Measurements from ENCODE around the gene GFRAL.
"Not testable (repeated sequence)": the region's sequence is repeated elsewhere in the genome, so short reads cannot be mapped to it uniquely, and the experiment has no call there.

GFRAL gene, protein sequence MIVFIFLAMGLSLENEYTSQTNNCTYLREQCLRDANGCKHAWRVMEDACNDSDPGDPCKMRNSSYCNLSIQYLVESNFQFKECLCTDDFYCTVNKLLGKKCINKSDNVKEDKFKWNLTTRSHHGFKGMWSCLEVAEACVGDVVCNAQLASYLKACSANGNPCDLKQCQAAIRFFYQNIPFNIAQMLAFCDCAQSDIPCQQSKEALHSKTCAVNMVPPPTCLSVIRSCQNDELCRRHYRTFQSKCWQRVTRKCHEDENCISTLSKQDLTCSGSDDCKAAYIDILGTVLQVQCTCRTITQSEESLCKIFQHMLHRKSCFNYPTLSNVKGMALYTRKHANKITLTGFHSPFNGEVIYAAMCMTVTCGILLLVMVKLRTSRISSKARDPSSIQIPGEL

DNA sequence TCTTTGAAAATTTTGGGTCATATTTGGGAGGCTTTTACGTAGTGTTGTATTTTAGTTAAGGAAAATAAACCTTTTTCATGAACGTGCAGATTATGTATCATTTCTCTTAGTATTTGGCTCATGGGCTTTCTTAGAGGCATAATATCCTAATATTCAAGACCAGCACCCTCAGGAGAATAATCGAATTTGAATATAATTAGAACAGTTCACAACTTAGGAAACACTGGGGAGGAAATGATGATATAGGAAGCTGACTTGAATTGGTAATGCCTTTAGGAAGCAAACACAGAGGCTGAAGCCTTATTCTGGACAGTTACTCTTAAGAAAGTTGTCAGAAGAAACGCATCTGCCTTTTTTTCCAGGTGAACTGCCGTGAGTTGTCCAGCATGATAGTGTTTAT is at the start of gene GFRAL:
GFRAL (plus strand) TSS at position 301 of the 400 bp plus-strand sequence; CDS start at position 387, 86 bp downstream.
- Histone ChIP-seq H3K9me3 (replicated peaks in 1 of 11) (no peaks in the 10 kb centered on the region), H4K20me1 (no peaks in the 10 kb centered on the region), H3K27ac (no peak within 1 kb of the TSS), H3K4me1 (no peaks in the 10 kb centered on the region), H3K9ac (no peak within 1 kb of the TSS), H3K4me3 (no peak within 1 kb of the TSS), H3K27me3 (no peaks in the 10 kb centered on the region), H3K36me3 (no peaks in the 10 kb centered on the region), H3K4me2 (no peak within 1 kb of the TSS)
- no peak for TF ChIP-seq Cebpa-rat (IDR thresholded peaks at IDR 0.05)

DNA sequence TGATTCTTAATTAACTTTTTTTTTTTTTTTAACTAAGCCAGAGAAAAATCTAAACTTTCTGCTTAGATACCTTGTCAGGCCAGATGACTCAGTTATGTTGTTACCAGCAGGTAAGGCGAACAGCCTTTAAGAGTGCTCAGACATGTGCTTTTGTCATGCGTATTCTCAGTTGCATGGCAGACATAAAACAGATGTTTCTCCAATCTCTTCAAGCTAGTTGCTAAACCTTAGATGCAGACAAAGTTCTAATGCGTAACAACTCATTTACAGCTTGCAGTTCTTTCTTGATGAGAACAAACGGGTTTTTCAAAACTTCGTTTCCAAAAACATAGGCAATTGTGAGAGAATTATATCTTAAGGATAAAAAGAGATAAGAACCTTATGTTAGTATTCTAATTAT is 49.6 kb upstream of the GFRAL start:
- Histone ChIP-seq H3K27ac (no peak overlapping the region), H3K4me2 (no peak overlapping the region), H3K4me1 (no peaks in the 10 kb centered on the region), H3K9me3 (replicated peaks in 1 of 11) (no peaks in the 10 kb centered on the region), H3K4me3 (no peak overlapping the region), H4K20me1 (no peaks in the 10 kb centered on the region; a peak in 2 of 22 replicates), H3K36me3 (no peaks in the 10 kb centered on the region), H3K9ac (no peak overlapping the region), H3K27me3 (peaks cover 0 to 16% (median 0%) of the 10 kb centered on the region in 11 experiments; a peak in 4 of 22 replicates)
- no peak for TF ChIP-seq Cebpa-rat (IDR thresholded peaks at IDR 0.05)

DNA sequence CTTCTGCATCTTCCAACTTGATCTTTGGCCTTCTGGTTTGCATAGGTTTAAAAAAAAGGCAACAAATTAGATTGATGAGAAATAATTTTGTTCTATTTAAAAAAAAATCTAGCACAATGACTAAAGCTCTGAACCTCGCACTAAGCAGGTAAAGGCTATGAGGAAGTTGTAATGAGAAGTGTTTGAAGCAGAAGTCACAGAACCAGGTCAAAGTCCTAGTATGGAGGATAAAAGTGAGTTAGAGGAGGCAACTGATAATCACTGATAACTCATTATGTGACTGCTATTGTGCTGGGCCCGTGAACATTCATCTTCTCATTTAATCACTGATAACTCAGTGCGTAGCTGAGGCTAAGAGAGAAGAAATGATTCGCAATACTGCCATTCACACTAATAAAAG is 46.1 kb upstream of the GFRAL start:
- no peak overlapping the region for H3K27ac ChIP-seq
- no peak overlapping the region for H3K9ac ChIP-seq
- no peaks in the 10 kb centered on the region for H3K9me3 ChIP-seq (replicated peaks in 1 of 11)
- peaks cover 0 to 49% (median 0%) of the 10 kb centered on the region in 11 experiments; a peak in 8 of 22 replicates for H3K27me3 ChIP-seq
- H3K4me3 ChIP-seq: no peak overlapping the region
- H3K4me2 ChIP-seq: no peak overlapping the region
- no peaks in the 10 kb centered on the region for H3K36me3 ChIP-seq
- H4K20me1 ChIP-seq: no peaks in the 10 kb centered on the region; a peak in 2 of 22 replicates
- no peak for TF ChIP-seq Cebpa-rat (IDR thresholded peaks at IDR 0.05)
- no peaks in the 10 kb centered on the region for H3K4me1 ChIP-seq

DNA sequence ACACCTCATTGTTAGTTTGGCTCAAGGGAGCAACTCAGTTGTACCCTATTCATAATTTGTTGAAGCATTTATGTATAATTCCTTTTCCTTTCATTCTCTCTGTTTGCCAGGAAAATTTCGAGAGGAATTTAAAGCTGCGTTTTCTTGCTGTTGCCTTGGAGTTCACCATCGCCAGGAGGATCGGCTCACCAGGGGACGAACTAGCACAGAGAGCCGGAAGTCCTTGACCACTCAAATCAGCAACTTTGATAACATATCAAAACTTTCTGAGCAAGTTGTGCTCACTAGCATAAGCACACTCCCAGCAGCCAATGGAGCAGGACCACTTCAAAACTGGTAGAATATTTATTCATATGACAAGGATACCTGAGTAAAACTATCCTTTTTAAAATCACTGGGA is 45.2 kb upstream of the GFRAL start:
- Histone ChIP-seq H3K27me3 (peaks cover 0 to 50% (median 0%) of the 10 kb centered on the region in 11 experiments; a peak in 8 of 22 replicates), H3K9ac (no peak overlapping the region), H3K4me1 (peaks cover 0 to 4% (median 3%) of the 10 kb centered on the region in 10 experiments; a peak in 4 of 20 replicates), H3K36me3 (no peaks in the 10 kb centered on the region), H3K4me3 (no peak overlapping the region), H3K27ac (no peak overlapping the region), H4K20me1 (no peaks in the 10 kb centered on the region; a peak in 2 of 22 replicates), H3K4me2 (no peak overlapping the region), H3K9me3 (replicated peaks in 1 of 11) (no peaks in the 10 kb centered on the region)
- TF ChIP-seq Cebpa-rat (IDR thresholded peaks at IDR 0.05): no peak

DNA sequence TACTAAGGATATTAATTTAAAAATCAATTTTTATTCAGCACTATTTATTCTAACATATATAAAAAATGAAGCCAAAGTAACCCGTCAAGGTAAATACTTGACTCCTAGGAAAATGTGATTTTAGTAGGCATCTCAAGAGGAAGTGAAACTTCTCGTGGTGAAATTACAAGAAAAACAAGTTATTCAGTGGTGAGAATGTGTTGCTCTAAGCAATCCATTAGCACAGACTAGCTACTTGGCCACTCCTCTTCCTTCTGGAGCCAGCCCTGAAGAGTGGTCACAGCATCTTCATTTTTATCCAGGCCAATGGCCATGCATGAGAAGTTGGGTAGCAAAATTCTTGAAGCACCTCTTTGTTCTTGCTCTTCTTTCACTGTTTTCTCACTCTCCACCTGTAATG is 40.4 kb upstream of the GFRAL start:
- no peak overlapping the region for H3K9ac ChIP-seq
- H3K4me1 ChIP-seq: peaks cover 0 to 5% (median 3%) of the 10 kb centered on the region in 10 experiments; a peak in 4 of 20 replicates
- peaks cover 0 to 59% (median 0%) of the 10 kb centered on the region in 11 experiments; a peak in 8 of 22 replicates for H3K27me3 ChIP-seq
- H3K4me3 ChIP-seq: no peak overlapping the region
- no peaks in the 10 kb centered on the region; a peak in 1 of 22 replicates for H4K20me1 ChIP-seq
- H3K9me3 ChIP-seq (replicated peaks in 1 of 11): no peaks in the 10 kb centered on the region
- no peaks in the 10 kb centered on the region for H3K36me3 ChIP-seq
- no peak for TF ChIP-seq Cebpa-rat (IDR thresholded peaks at IDR 0.05)
- no peak overlapping the region for H3K27ac ChIP-seq
- peak overlapping the region in 2 of 11 experiments; percentile 25 to 29; a peak in 2 of 22 replicates for H3K4me2 ChIP-seq

DNA sequence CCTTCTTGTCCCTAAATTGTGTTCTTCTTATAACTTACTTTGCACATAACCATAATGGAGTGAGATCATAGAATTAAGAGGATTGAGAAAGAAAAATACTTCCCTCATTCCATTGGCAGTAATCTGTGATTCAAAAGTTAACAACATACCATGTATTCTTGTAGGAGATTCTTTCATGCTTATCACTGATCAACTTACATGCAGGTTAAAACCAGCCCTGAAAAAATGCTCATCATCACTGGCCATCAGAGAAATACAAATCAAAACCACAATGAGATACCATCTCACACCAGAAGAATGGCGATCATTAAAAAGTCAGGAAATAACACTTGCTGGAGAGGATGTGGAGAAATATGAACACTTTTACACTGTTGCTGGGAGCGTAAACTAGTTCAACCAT is 36.5 kb upstream of the GFRAL start:
- H3K9ac ChIP-seq: no peak overlapping the region
- H3K4me3 ChIP-seq: no peak overlapping the region
- no peaks in the 10 kb centered on the region; a peak in 1 of 22 replicates for H4K20me1 ChIP-seq
- no peak overlapping the region for H3K4me2 ChIP-seq
- H3K36me3 ChIP-seq: no peaks in the 10 kb centered on the region
- peaks cover 0 to 28% (median 0%) of the 10 kb centered on the region in 11 experiments; a peak in 8 of 22 replicates for H3K27me3 ChIP-seq
- H3K9me3 ChIP-seq (replicated peaks in 1 of 11): no peaks in the 10 kb centered on the region
- no peak for TF ChIP-seq Cebpa-rat (IDR thresholded peaks at IDR 0.05)
- peaks cover 0 to 5% (median 3%) of the 10 kb centered on the region in 10 experiments; a peak in 4 of 20 replicates for H3K4me1 ChIP-seq
- H3K27ac ChIP-seq: no peak overlapping the region

DNA sequence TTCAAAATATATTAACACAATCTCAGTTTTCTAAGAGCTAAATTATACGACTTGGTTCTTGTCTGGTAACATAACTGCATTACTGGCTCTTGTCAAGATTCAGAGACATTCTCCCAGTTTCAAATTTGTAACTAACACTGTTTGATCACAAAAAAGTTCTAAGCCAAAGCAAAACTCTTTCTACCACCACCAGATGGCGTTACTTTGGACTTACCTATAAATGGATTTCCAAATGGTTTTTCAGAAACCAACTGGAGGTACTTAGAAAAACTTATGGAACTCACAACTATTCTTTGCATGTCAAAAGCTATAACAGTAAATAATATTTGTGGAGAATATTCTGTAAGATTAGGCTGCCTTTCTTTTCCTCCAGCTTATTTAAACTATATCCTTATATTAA is 34.2 kb upstream of the GFRAL start:
- Histone ChIP-seq H3K4me2 (no peak overlapping the region), H4K20me1 (no peaks in the 10 kb centered on the region; a peak in 1 of 22 replicates), H3K27me3 (peaks cover 0 to 19% (median 0%) of the 10 kb centered on the region in 11 experiments; a peak in 7 of 22 replicates), H3K4me1 (no peaks in the 10 kb centered on the region), H3K36me3 (no peaks in the 10 kb centered on the region), H3K27ac (no peak overlapping the region), H3K9ac (no peak overlapping the region), H3K4me3 (no peak overlapping the region), H3K9me3 (replicated peaks in 1 of 11) (peaks cover 0 to 6% (median 0%) of the 10 kb centered on the region in 11 experiments; a peak in 3 of 22 replicates)
- TF ChIP-seq Cebpa-rat (IDR thresholded peaks at IDR 0.05): no peak

DNA sequence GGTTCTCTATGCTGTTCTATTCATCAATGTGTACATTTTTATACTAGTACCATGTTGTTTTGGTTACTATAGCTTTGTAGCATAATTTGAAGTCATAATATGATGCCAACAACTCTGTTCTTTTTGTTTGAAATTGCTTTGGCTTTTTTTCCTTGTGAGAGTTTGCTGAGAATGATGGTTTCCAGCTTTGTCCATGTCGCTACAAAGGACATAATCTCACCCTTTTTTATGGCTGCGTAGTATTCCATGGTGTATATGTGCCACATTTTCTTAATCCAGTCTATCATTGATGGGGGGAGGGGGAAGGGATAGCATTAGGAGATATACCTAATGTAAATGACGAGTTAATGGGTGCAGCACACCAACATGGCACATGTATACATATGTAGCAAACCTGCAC is 30.1 kb upstream of the GFRAL start:
- H3K4me1 ChIP-seq; H3K36me3 ChIP-seq; H3K9me3 ChIP-seq (replicated peaks in 1 of 11); H3K4me3 ChIP-seq; H4K20me1 ChIP-seq; H3K27ac ChIP-seq; H3K4me2 ChIP-seq; H3K27me3 ChIP-seq; H3K9ac ChIP-seq: not testable (repeated sequence)

DNA sequence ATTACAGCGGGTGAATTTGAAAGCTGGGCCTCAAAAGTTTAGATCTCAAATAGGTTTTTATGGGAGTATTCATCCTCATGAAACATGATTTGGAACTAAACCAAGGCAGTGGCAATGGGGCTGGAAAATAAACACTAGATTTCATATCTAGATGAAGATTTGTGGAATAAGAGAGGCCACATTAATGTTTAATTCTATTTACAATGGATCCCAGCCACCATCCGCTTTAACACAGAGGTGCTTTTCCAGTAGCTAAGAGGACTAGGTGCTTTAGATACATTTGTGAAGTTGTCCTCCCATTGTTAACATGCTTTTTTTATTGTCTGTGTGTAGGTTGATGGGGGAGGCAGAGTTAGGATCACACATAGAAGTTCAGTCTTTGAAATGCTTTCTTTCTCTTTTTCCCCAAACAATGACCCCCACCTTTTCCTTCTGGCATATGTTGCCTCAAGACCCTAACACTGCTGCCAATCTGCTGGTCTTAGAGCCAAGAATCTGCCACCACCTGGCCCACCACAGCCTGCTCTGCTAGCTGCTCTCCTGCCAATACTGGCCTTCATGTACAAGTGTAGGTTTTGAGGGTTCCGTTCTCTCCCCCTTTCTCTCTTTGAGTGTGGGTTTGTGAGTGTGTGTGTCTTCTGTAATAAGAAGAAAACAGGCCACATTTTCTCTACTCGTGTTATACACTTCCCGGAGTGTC is 27.8 kb upstream of the GFRAL start:
- Histone ChIP-seq H3K36me3 (no peaks in the 10 kb centered on the region), H4K20me1 (no peaks in the 10 kb centered on the region), H3K27ac (no peak overlapping the region), H3K4me3 (no peak overlapping the region), H3K9ac (no peak overlapping the region), H3K4me2 (no peak overlapping the region), H3K9me3 (replicated peaks in 1 of 11) (peaks cover 0 to 6% (median 0%) of the 10 kb centered on the region in 11 experiments; a peak in 3 of 22 replicates), H3K4me1 (no peaks in the 10 kb centered on the region), H3K27me3 (no peaks in the 10 kb centered on the region)
- no peak for TF ChIP-seq Cebpa-rat (IDR thresholded peaks at IDR 0.05)
